ENCODE measurements around the gene HOXB5.

DNA sequence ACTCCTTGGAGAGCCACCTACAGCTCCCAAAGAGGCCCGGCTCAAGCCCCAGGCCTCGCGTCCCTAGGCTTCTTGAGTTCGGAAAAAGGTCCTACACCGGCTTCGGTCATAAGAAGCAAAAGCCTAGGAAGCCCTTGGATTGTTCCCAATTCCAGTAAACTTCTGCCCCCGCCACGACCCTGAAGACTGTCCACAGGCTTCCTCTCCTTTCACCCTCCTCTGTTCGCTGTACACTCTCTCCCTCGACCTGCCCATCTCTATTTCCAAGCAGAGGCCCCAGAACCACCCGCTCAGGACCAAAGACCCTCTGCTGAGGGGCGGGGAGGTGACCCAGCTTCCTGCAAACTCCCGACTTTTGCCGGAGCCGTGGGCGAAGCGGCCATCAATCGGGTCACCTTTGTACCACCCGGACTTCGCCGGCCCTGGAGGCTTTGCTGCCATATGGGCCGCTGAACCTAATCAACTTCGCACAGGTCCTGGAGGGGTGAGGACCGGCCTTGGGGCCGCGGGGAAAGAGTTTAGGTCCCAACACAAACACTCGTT is 51.4 kb downstream of the HOXB5 start:
- TF ChIP-seq, protein P1, sequence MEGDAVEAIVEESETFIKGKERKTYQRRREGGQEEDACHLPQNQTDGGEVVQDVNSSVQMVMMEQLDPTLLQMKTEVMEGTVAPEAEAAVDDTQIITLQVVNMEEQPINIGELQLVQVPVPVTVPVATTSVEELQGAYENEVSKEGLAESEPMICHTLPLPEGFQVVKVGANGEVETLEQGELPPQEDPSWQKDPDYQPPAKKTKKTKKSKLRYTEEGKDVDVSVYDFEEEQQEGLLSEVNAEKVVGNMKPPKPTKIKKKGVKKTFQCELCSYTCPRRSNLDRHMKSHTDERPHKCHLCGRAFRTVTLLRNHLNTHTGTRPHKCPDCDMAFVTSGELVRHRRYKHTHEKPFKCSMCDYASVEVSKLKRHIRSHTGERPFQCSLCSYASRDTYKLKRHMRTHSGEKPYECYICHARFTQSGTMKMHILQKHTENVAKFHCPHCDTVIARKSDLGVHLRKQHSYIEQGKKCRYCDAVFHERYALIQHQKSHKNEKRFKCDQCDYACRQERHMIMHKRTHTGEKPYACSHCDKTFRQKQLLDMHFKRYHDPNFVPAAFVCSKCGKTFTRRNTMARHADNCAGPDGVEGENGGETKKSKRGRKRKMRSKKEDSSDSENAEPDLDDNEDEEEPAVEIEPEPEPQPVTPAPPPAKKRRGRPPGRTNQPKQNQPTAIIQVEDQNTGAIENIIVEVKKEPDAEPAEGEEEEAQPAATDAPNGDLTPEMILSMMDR (IDR thresholded peaks at IDR 0.05) = no peak
- TF ChIP-seq EP300 (IDR thresholded peaks at IDR 0.05) = no peak

All from ovary (tissue), 3 donors.